AG08395 (cell line): ENCODE results near the gene MNX1.

Experiments
- DNase-seq: peaks from one replicate; pipeline ENCODE4 v3.0.0; 2012; ENCODE audit warnings: mixed read lengths, low spot score

The MNX1 gene

GRCh38 chr7:156969972-156970420, 40.5 kb downstream of the MNX1 start:
- no peak for DNase-seq

DNA sequence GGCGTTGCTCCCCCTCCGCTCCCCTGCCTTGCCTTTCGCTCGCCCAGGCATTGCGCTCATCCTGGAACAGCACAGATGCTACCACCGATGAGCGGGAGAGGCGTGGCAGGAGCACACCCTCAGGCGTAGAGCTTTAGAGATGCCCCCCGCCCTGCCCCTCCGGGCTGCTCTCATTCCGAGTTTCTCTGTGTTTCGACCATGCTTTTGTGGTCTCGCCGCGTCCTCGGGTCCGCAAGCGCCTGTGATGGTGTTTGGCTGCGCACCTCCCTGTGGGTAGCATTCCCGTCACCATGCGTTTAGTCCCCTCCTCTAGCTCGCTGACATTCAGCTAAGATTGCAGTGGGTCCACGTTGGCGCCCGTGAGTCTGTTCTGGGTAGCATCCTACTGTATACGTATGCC, 42.3 kb downstream of the MNX1 start:
- DNase-seq = no peak

GRCh38 chr7:156966387-156966786, 44.1 kb downstream of the MNX1 start:
- DNase-seq = no peak

DNA sequence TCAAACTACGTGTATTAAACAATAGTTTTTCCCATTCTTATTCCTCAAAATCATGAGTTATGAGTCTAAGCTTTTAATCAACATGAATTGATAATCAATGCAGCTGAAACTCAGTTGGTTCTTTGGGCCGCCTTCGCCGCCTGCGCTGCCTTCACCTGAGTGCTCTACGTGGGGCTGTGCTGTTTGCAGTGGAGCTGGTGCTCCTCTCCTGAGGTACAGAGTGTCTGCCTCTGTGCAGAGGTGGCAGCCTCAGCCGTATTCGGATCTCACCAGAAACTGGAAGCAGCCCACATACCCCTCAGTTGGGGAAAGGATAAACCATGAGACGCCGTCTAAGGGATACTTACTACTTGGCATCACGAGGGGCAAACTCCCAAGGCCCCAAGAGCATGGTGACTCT, 45.5 kb downstream of the MNX1 start:
- no peak for DNase-seq

DNA sequence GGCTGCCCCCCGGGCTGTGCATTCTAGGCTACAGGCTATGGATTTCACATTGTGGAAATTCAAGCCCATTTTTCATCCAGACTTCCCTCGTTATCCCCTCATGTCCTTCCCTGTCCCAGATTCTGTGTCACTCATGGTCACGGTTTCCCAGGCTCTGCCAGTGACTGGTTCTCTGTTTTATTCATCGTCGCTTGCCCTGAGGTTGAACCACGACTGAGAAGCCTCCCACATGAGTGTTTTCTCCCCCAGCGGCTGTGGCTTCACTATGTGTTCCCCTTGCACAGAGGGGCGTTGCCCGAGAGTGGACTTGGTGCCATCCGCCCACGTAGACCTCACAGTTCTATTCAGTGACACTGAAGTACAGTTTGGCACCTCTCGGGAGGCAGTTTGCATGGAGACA, 47.0 kb downstream of the MNX1 start:
- no peak for DNase-seq

DNA sequence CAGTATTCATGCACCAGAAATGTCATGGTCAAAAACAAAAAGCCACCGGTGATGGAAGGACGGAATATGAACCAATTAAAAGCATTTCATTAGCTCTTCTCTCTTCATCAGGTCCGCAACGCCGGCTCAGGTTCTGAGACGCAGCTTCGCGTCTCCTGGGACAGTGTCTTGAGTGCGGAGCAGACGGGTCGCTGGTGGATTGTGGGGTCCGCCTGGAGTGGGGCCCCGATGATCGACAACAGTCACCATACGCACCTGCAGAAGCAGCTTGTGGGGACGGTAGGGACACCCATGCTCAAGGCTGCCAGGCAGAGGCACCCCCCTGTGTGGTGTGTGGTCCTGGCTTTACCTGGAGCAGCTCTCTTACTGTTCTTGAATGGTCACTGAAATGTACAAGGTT, 47.6 kb downstream of the MNX1 start:
- DNase-seq = no peak

GRCh38 chr7:156962145-156962544, 48.3 kb downstream of the MNX1 start:
- no peak for DNase-seq

DNA sequence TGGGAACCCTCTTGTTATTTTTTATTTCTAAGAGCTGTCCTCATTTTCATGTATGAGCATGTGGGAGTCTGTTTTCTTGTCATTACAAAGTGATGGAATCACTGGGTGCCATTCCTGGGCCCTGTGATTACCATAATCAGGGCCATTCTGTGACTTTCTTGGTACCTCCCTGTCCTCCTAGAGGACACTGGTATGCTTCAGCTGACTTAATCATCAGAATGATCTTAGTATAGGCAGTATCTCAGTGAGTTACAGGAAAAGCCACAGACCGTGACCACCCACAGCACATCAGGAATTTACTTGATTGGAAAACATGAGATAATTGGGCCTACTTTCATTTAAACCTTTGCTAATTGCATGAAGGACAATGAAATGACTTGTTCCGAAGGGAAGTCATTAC, 53.7 kb downstream of the MNX1 start:
- no peak for DNase-seq

GRCh38 chr7:156954941-156955340, 55.5 kb downstream of the MNX1 start:
- no peak for DNase-seq
